ENCODE data around the gene GSTM1.

GSTM1 gene

GRCh38 chr1:109687641-109688499 lies at the start of gene GSTM1:
Gene GSTM1 (plus strand): TSS chr1:109687817. CDS start chr1:109687874, 57 bp downstream.
- FAIRE-seq: no peak

DNA sequence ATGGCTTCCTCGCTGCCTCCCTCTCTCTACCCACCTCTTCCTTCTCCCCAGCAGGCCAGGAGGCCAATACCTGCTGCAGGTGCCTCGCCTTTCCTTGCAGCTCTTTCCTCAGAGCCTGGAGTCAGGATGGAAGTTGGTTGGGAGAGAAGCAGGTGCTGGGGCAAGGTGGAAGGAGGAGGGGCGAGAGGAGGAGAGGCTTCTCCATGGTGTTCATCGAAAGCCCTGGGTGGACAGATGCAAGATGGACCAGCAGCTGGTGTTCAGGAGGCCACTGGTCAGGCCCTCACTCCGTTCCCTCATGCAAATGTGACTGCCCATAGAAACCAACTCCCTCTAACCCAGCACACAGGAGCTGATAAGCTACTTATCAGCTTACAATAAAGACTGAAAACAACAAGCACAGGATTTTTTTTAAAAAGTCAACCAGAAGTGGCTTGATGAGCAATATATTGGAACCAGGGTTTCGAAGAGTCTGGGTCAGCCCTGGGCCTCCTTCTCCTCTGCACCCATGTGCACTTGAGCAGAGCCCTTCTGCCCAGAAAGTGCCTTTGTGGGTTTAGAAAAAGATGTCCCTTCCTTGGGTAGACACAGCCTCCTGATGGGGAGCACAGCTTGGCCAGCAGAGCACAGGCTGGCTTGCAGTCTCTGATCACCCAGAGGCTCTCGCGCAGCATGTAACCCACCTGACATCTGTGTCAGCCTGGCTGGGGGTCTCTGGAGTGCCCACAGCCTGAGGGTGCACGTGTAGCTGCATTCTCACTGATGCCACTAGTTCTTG lies 48.4 kb upstream of the GSTM1 start:
- FAIRE-seq: no peak

GRCh38 chr1:109639841-109640184 lies 47.8 kb upstream of the GSTM1 start:
- no peak for FAIRE-seq

GRCh38 chr1:109640285-109640865 lies 47.2 kb upstream of the GSTM1 start:
- no peak for FAIRE-seq

- FAIRE-seq: no peak
These were observed 46.4 kb upstream of the GSTM1 start for GRCh38 chr1:109641078-109641740.

DNA sequence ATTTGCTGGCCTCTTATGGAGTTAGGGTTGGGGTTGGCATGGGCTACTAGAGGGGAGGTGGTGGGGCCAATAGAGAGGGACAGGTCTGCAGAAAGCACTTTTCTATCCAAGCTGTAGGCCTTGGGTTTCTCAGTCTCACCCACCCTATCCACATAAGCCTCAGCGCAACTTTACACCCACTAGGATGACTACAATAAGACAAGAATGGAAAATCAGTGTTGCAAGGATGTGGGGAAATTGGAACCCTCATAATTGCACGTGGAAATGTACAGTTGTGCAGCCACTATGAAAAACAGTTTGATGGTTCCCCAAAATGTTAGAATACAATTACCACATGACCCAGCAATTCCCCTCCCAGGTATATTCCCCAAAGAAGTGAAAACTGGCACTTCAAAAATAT lies 45.8 kb upstream of the GSTM1 start:
- no peak for FAIRE-seq

GRCh38 chr1:109642626-109643025 lies 45.0 kb upstream of the GSTM1 start:
- no peak for FAIRE-seq

- FAIRE-seq: no peak
These were observed 44.0 kb upstream of the GSTM1 start for GRCh38 chr1:109643385-109644230.

DNA sequence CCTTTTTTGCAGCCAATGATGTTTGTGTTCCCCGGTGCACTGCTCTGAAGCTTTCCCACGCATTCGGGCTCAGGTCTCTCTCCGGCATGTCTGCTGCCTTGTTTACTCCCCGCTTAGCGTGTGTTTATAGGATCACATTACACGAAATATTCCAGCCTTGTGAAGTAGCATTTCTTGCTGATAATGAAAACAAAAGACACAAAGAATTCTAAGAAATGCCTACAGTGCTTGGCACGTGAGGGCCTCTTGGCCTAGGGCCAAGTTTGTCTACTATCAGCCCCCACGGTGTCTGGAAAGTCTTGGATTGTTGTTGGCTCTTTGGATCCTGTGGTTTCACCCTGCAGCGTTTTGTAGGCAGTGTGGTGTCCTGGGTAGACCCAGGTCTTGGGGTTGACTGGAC lies 42.9 kb upstream of the GSTM1 start:
- no peak for FAIRE-seq

DNA sequence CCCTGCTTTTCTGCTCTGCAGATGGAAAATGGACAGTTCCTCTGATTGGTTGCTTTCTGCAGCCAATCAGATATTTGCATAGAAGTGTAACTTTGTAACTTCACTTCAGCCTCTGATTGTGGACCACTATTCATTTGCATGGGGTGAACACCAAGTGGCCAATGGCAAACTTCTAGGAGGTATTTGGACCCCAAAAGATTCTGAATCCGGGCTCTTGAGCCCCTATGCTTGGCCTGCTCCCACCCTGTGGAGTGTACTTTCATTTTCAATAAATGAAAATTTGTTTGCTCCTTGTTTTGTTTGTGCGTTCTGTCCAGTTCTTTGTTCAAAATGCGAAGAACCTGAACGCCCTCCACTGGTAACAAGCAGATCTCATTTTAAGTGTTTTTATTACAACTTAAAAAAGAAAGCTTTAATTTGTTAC lies 38.1 kb upstream of the GSTM1 start:
- FAIRE-seq: peak; percentile 93

DNA sequence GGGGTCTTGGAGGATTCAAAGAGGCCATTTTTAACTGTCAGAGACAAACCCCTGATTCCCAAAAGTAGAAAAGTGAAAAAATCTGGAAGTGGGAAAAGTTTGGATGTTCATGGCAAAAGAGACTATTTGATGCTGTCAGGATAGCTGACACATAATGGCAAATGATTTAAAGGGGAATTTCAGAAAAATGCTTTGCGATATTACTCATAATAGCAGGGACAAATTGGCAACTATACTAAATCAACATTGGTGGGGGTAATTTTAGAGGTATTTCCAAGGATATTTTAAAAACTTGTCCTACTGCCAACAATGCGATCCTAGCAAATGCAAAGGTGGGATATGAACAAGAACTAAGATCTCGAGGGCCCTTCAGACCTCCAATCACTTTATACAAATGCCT lies 37.0 kb upstream of the GSTM1 start:
- FAIRE-seq: no peak

- no peak for FAIRE-seq
These were observed 35.2 kb upstream of the GSTM1 start for GRCh38 chr1:109652402-109652801.

- no peak for FAIRE-seq
These were observed 34.3 kb upstream of the GSTM1 start for GRCh38 chr1:109653306-109653705.

GRCh38 chr1:109654519-109654918 lies 33.1 kb upstream of the GSTM1 start:
- no peak for FAIRE-seq

GRCh38 chr1:109655615-109656519 lies 31.8 kb upstream of the GSTM1 start, which contains the start of gene GSTM4:
Gene GSTM4 (plus strand): TSS chr1:109656099. CDS start chr1:109656390, 291 bp downstream.
- no peak for FAIRE-seq

DNA sequence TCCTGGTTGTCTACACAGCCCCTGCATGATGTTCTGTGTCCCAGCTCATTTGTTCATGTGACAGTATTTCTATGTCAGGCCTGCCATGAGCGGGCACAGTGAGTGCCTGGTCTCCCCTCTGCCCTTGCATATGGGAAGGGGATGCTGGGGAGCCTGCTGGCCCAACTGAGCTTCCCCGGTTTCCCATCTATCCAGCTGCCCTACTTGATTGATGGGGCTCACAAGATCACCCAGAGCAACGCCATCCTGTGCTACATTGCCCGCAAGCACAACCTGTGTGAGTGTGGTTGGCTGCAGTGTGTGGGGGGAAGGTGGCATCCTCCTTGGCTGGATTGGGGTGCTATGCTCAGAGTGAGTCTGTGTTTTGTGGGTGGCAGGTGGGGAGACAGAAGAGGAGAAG lies 30.2 kb upstream of the GSTM1 start:
- no peak for FAIRE-seq

- no peak for FAIRE-seq
These were observed 29.6 kb upstream of the GSTM1 start for GRCh38 chr1:109657970-109658369.

GRCh38 chr1:109658533-109659042 lies 29.0 kb upstream of the GSTM1 start:
- no peak for FAIRE-seq

GRCh38 chr1:109659145-109659544 lies 28.5 kb upstream of the GSTM1 start:
- no peak for FAIRE-seq

GRCh38 chr1:109659997-109660690 lies 27.5 kb upstream of the GSTM1 start:
- no peak for FAIRE-seq

Data from endometrium (tissue), 2 donors.